Subcutaneous adipose tissue (tissue), 4 donors: Measurements from ENCODE around the gene COLEC11. TPM values are rescaled to one million over a fixed set of nuclear protein-coding genes. Genes with fewer than 3 reads are reported as not detected.

ENCODE experiments used
- total RNA-seq, 4 donors: library from RNA; depleted of rRNA; stranded (reverse); fragments of >200 nt; gene quantifications; one replicate each; pipeline ENCODE4 v1.1.0, GENCODE V29; 2016
- TF ChIP-seq, protein P1 (sequence below): fragments of 450-650 bp; IDR thresholded peaks from one replicate; pipeline ENCODE4 v1.5.1; 2016; ENCODE audit warnings: low read depth, mild to moderate bottlenecking, control low read depth, antibody characterized with exemption, moderate library complexity

The COLEC11 gene
- total RNA-seq, 4 donors from 2014 or later: 1.1 to 9.8 (median 2.3) TPM

DNA sequence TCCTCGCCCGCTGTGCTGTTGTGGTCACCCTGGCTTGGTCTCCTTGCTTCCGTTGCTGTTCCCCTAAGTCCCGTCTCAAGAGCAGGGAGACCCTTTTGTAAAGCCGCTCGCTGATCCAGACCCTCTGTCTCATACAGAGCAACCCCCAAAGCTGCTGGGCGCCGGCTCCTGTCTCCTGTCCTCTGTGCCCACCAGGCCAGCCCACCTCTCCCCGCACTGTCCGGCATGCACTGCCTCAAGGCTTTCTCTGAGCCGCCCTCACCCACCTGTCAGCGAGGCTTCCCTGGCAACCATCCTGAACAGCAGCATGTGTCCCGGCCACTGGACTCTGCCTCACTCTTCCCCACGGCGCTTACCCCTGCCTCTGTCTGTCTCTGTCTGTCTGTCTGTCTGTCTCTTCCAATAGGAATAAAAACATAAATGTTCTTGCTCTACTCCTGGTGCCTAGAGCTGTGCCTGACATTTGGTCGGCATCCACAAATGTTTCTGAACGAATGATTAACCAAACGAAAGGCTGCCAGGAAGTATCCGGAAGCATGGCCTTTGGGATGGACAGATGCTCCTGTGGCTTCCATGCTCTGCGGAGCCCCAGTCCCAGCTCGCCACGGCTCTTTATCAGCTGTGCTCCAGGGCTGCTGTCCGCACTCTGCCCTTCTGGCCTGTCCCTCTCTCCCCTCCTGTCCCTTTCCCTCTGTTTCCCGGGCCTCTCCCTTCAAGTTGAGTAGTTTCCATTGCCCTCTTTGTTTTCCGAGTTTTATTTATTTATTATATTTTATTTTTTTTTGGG is 7.8 kb downstream of the COLEC11 start:
- TF ChIP-seq, protein P1, sequence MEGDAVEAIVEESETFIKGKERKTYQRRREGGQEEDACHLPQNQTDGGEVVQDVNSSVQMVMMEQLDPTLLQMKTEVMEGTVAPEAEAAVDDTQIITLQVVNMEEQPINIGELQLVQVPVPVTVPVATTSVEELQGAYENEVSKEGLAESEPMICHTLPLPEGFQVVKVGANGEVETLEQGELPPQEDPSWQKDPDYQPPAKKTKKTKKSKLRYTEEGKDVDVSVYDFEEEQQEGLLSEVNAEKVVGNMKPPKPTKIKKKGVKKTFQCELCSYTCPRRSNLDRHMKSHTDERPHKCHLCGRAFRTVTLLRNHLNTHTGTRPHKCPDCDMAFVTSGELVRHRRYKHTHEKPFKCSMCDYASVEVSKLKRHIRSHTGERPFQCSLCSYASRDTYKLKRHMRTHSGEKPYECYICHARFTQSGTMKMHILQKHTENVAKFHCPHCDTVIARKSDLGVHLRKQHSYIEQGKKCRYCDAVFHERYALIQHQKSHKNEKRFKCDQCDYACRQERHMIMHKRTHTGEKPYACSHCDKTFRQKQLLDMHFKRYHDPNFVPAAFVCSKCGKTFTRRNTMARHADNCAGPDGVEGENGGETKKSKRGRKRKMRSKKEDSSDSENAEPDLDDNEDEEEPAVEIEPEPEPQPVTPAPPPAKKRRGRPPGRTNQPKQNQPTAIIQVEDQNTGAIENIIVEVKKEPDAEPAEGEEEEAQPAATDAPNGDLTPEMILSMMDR: no peak

DNA sequence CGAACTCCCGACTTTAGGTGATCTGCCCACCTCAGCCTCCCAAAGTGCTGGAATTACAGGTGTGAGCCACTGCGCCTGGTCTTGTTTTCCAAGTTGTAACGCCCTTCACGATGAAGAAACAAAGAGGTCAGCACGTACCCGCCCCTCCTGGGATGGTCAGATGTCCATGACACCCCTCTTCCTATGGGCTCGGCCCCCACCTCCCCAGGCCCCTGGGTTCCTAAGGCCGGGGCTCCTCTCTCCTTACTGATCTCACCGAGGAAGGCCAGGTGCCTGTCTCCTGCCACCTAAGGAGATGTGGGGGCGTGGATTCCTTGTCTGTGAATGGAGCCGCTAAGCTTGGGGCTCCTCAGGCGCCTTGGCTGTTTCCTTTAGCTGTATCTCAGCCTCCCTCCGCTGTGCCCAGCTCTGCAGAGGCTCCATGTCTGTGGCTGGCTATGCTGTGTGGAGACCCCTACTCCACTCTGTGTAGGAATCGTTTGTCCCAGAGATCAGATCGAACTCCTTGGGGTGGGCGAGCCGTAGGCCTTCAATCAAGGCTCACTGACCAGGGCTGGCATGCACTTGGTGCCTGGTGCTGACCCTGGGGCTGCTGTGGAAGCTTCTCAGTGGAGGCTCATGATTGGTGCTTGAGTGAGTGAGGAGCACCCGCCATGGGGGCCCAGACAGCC is 8.8 kb downstream of the COLEC11 start:
- TF ChIP-seq, protein P1: no peak

DNA sequence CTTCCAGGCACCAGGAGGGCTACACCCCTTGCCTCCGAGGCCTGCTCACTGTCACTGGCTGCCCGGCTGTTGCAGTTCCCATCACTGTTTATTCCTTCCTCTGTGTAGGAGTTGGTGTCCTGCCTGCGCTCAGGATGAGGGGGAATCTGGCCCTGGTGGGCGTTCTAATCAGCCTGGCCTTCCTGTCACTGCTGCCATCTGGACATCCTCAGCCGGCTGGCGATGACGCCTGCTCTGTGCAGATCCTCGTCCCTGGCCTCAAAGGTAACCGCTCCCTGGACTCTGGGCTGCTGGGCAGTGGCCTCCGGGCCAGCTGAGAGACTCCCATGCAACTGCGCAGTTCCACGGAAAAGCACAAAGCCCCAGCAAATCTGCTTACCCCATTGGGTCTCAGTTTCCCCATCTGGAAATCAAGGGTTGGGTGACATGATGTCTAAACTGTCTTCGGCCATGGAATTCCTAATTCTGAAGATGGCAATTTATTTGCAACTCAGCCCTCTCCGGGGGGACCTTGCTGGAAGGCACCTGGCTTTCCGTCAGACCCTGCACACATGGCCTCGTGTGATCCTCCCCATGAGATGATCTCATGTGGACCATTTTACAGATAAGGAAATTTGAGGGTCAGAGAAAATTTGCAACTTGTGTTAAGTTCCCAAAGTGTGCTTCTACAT is 9.4 kb downstream of the COLEC11 start:
- TF ChIP-seq, protein P1: no peak

DNA sequence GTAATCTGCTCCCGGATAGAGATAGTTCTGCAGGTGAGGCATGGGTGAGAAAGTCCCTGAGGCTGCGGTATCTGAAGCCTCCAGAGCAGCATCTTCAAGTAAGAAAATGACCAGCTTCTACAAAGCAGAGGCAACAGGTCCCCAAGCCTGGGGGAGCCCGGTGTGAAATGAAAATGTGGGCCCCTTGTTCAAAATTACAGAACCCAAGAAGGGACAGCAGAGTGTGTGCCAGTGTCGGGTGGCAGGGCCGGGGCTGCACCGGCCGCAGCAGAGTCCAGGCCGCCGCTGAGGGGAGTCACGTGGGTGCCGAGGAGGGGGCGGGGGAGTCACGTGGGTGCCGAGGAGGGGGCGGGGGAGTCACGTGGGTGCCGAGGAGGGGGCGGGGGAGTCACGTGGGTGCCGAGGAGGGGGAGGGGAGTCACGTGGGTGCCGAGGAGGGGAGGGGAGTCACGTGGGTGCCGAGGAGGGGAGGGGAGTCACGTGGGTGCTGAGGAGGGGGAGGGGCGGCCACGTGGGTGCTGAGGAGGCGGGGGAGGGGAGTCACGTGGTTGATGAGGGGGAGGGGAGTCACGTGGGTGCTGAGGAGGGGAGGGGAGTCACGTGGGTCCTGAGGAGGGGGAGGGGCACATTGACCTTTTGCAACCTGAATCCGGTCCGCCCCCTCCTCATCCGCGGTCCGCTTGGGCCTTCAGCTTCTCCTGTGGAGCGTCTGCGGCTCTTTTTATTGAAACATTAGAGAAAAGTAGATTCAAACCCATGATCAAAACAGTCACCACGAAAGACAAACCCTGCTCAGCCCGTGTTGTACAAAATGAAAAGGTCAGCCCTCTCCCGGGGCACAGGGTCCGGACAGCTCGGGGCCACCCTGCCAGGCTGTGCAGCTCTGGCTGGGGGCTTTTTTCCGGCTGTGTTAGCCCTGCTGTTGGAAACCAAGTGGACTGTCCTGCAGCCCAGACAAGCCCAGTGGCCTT is 10.4 kb downstream of the COLEC11 start:
- TF ChIP-seq, protein P1: no peak

DNA sequence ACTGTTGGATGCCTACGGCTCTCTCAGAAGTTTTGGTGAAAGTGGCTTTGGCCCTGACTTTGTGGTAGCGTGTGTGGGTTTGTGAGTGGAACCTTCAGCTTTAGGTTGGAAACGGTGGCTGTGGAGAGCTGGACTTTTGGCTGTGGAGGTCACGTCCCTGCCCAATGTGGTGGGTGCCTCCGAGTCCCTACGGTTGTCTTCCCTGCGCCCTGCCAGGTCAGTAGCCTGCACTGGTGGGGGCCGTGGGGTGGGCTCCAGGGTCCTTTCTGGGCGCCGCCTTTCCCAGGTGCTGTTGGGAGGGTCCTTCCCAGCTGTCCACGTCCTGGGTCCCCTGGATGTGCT is 11.1 kb downstream of the COLEC11 start:
- TF ChIP-seq, protein P1: no peak

DNA sequence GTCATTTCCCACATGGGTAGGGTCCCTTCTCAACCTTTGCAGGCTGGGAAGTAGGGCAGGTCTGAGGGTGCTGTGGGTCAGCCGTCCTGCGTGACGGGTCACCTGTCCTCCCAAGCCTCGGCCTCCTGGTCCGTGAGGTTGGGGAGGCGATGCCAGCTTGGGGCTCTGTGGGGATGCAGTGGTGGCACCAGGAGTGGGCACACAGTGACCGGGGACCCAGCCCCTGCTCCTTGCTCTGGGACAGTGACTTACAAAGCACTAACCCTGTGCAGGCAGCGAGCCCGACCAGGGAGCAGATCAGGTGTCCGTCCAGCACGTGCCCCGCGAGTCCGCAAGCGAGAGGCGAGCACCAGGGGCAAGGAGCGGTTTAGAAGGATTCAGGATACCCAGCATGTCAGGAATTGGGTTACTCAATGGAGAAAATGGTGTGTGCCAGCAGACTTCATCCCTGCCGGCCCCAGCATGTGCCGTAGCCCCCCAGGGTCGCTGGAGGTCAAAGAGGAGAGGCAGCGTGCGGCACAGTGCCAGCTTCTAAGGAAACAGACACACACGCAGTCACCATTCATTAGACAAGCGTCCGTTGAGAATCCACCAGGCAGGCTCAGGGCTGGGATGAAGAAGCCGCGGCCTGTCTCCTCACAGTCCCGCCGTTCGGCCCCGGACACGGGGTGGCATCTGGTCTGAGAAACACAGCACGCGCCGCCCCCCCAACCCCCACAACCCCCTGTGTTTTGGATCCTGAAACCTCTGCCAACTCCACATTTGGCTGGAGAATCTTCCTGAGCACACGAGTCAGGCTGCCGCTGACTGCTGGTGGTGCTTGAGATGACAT is 11.7 kb downstream of the COLEC11 start:
- TF ChIP-seq, protein P1: no peak
